Adrenal gland (tissue), 12 donors: ENCODE measurements around the gene TFRC. TPM values are rescaled to one million over a fixed set of nuclear protein-coding genes. Genes with fewer than 3 reads are reported as not detected.
A peak's percentile ranks its signal among the peaks of the same experiment; 100 is the strongest.
"Not testable (repeated sequence)": the region's sequence is repeated elsewhere in the genome, so short reads cannot be mapped to it uniquely, and the experiment has no call there.

Source experiments
- DNase-seq, 7 donors: peaks; one replicate each; pipeline ENCODE4 v3.0.0-alpha.2; 2019 to 2020
- H3K27ac ChIP-seq, 5 donors: fragments of 200-600 bp; sonication (generic) in 4 of 5; 1 replicate in 3 of 5; 2 replicates in 2 of 5; pipeline versions ENCODE4 v1.5.1 to v1.8.0; 2016 to 2020; ENCODE audit warnings: mild to moderate bottlenecking in 1 of 5
- H3K27me3 ChIP-seq: fragments of 200-600 bp; 2 replicates; pipeline ENCODE4 v1.8.0; 2021
- H3K36me3 ChIP-seq, 2 donors: fragments of 200-600 bp; replicated peaks in 1 of 2; 1 replicate in 1 of 2; 2 replicates in 1 of 2; pipeline versions ENCODE4 v1.5.1 to v1.8.0; 2018 to 2022
- H3K4me1 ChIP-seq, 2 donors: fragments of 200-600 bp; replicated peaks in 1 of 2; 1 replicate in 1 of 2; 2 replicates in 1 of 2; pipeline versions ENCODE4 v1.5.1 to v1.8.0; 2018 to 2021
- H3K4me3 ChIP-seq, 4 donors: fragments of 200-600 bp; sonication (generic) in 3 of 4; one replicate each; pipeline ENCODE4 v1.5.1; 2016 to 2018
- H3K9me3 ChIP-seq, 3 donors: fragments of 200-600 bp; sonication (generic) in 1 of 3; replicated peaks in 1 of 3; 1 replicate in 2 of 3; 2 replicates in 1 of 3; pipeline versions ENCODE4 v1.5.1 to v1.8.0; 2016 to 2021
- CTCF ChIP-seq, 6 experiments: fragments of 450-650 bp in 4 of 6; fragments of 200-600 bp in 2 of 6; sonication (generic) in 1 of 6; IDR thresholded peaks; 1 replicate in 5 of 6; 2 replicates in 1 of 6; pipeline versions ENCODE4 v1.5.1 to v1.8.0; 2016 to 2021; ENCODE audit warnings: antibody characterized with exemption in 6 of 6, mild to moderate bottlenecking in 2 of 6, moderate library complexity in 1 of 6
- POLR2A ChIP-seq, 2 donors: fragments of 450-650 bp; IDR thresholded peaks; one replicate each; pipeline ENCODE4 v1.6.1; 2017; ENCODE audit warnings: antibody characterized with exemption in 2 of 2, mild to moderate bottlenecking in 2 of 2, moderate library complexity in 1 of 2
- WGBS, 4 donors: extraction: QIAGEN DNeasy Blood & Tissue Kit in 2 of 4; methylation state at CpG; one replicate each; pipeline versions ENCODE4 v1.1.5 to v1.1.7; 2013 to 2017; 5-methylcytosine and 5-hydroxymethylcytosine counted together
- intact Hi-C, 2 donors: fragments of 100-400 bp; cut with DNase I; formaldehyde crosslinking; loops; one replicate each; pipeline versions ENCODE4 v1.14.1 to v1.15.0; 2022 to 2023
- polyA plus RNA-seq, 3 donors: library from polyadenylated mRNA; stranded (reverse); fragments of 200-250 nt in 2 of 3; fragments of 350-450 nt in 1 of 3; fragmentation: Illumina TruSeq in 1 of 3; extraction: RNeasy Lipid Tissue Mini Kit (QIAGEN cat#74804) in 1 of 3; gene quantifications; one replicate each; pipeline ENCODE4 v1.2.3, GENCODE V29; 2013 to 2014
- total RNA-seq, 9 donors: library from RNA; depleted of rRNA in 4 of 9; stranded (reverse); fragments of >200 nt in 4 of 9; fragments of 120-200 nt in 1 of 9; fragmentation: NEBNext Ultra II Directional in 1 of 9; extraction: Animal tissue kit (Norgen Biotek cat#: 25700) in 1 of 9; gene quantifications; one replicate each; pipeline versions ENCODE4 v1.1.0 to v1.2.4, GENCODE V29; 2013 to 2023
- donor health status: healthy with polysubstance abuse.
- donor health status: Bipolar disorder and iron deficiency.
- donor health status: DM: yes; HTN: yes; CAD: no.
- donor health status: DM: no; HTN: no; CAD: no.
- donor health status: DM: no; HTN: no; CAD: no.
- donor health status: DM: yes; HTN: yes; CAD: no.

The TFRC gene
- total and polyA plus RNA-seq, 12 donors: 7.3 to 414 (median 60.8) TPM

- WGBS, 4 donors: 61 to 70% (median 65%) methylated on average over 7 of the region's 7 CpGs
- peak in 3 of 7 donors; percentile 25 to 33 (median 33) for DNase-seq
These were observed 11.6 kb upstream of the TFRC start for GRCh38 chr3:196093317-196094111.

GRCh38 chr3:196087906-196088305 lies 6.0 kb upstream of the TFRC start:
- Histone ChIP-seq H3K27me3 (no peaks in the 10 kb centered on the region), H3K4me1 (no peaks in the 10 kb centered on the region), H3K4me3 (no peak overlapping the region), H3K36me3 (no peaks in the 10 kb centered on the region), H3K27ac (no peak overlapping the region), H3K9me3 (no peaks in the 10 kb centered on the region)
- DNase-seq: no peak
- intact Hi-C loops: no loop called here
- WGBS, 4 donors: 64 to 72% (median 70%) methylated on average over 5 of the region's 5 CpGs
- no peak for TF ChIP-seq POLR2A (IDR thresholded peaks at IDR 0.05)
- no peak for TF ChIP-seq CTCF (IDR thresholded peaks at IDR 0.05)

More at GRCh38 chr3:196093317-196094111, 11.6 kb upstream of the TFRC start:
- H3K9me3 ChIP-seq: no peaks in the 10 kb centered on the region
- intact Hi-C loops: no loop called here
- H3K36me3 ChIP-seq: no peaks in the 10 kb centered on the region
- TF ChIP-seq POLR2A (IDR thresholded peaks at IDR 0.05) (no peak), CTCF (IDR thresholded peaks at IDR 0.05) (no peak)
- H3K27ac ChIP-seq: peak overlapping the region in 3 of 5 donors; percentile 29 to 75 (median 32)
- no peak overlapping the region for H3K4me3 ChIP-seq
- no peaks in the 10 kb centered on the region for H3K4me1 ChIP-seq
- H3K27me3 ChIP-seq: no peaks in the 10 kb centered on the region

GRCh38 chr3:196082619-196082971 lies 705 bp upstream of the TFRC start:
- H3K27me3 ChIP-seq: no peaks in the 10 kb centered on the region
- DNase-seq: no peak
- peak overlapping the region in 3 of 5 donors; percentile 84 to 99 (median 93) for H3K27ac ChIP-seq
- peak overlapping the region in 2 of 4 donors; percentile 12 to 70 for H3K4me3 ChIP-seq
- 45 to 66% (median 55%) methylated on average over 6 of the region's 6 CpGs for WGBS, 4 donors
- no peaks in the 10 kb centered on the region for H3K36me3 ChIP-seq
- intact Hi-C loops: no loop called here
- TF ChIP-seq POLR2A (IDR thresholded peaks at IDR 0.05) (no peak), CTCF (IDR thresholded peaks at IDR 0.05) (no peak)
- H3K4me1 ChIP-seq: peaks cover 0 to 26% of the 10 kb centered on the region in 2 donors
- no peaks in the 10 kb centered on the region for H3K9me3 ChIP-seq

- WGBS, 4 donors: 0 to 1% (median 0%) methylated on average over 22 to 61 of the region's 61 CpGs
- DNase-seq: peak; percentile 69 to 83 (median 79)
- H3K4me1 ChIP-seq: peaks cover 0 to 26% of the 10 kb centered on the region in 2 donors
- H3K4me3 ChIP-seq: peak overlapping the region; percentile 12 to 80 (median 42)
- intact Hi-C loops: no loop called here
- TF ChIP-seq POLR2A (IDR thresholded peaks at IDR 0.05): no peak
- TF ChIP-seq CTCF (IDR thresholded peaks at IDR 0.05): no peak
- no peaks in the 10 kb centered on the region for H3K36me3 ChIP-seq
- no peaks in the 10 kb centered on the region for H3K27me3 ChIP-seq
- peak overlapping the region; percentile 47 to 99 (median 90) for H3K27ac ChIP-seq
- H3K9me3 ChIP-seq: no peaks in the 10 kb centered on the region
These were observed 672 bp downstream of the TFRC start for GRCh38 chr3:196081002-196081833.

- Histone ChIP-seq H3K27ac (peak overlapping the region in 2 of 5 donors; percentile 90 to 99), H3K4me1 (peaks cover 0 to 26% of the 10 kb centered on the region in 2 donors), H3K4me3 (peak overlapping the region in 1 of 4 donors; percentile 70)
- H3K36me3 ChIP-seq, H3K27me3 ChIP-seq, H3K9me3 ChIP-seq, DNase-seq, intact Hi-C loops: not testable (repeated sequence)
- WGBS, 4 donors: 74 to 77% (median 75%) methylated on average over 23 of the region's 23 CpGs
These were observed 1.6 kb downstream of the TFRC start for GRCh38 chr3:196080101-196080846.
